Activated CD8-positive, alpha-beta T cell treated with anti-CD3 and anti-CD28 coated beads, Interleukin-2, amount 10 ng/mL, durations not matched to agents 7 days and 5 days (primary cell): ENCODE measurements around the gene RASL11B. TPM values are rescaled to one million over a fixed set of nuclear protein-coding genes. Genes with fewer than 3 reads are reported as not detected.
A peak's percentile ranks its signal among the peaks of the same experiment; 100 is the strongest.

Experiments
- ATAC-seq: fragments of 150-1000 bp; cut with Tn5 transposase; one replicate; pipeline ENCODE4 v1.10.0; 2021; ENCODE audit warnings: moderate library complexity
- CTCF ChIA-PET: fragments of 350-600 bp; sonication (Branson Sonifier 250); formaldehyde crosslinking; loops from one replicate; lab custom pipeline; 2021; ENCODE audit warnings: antibody characterized with exemption; lab: Charles Lee
- POLR2A ChIA-PET: fragments of 350-600 bp; sonication (Branson Sonifier 250); formaldehyde crosslinking; loops from one replicate; lab custom pipeline; 2021; ENCODE audit warnings: antibody characterized with exemption; lab: Charles Lee
- DNase-seq: peaks from one replicate; pipeline ENCODE4 v3.0.0-alpha.2; 2020
- H3K27ac Mint-ChIP-seq: one replicate; pipeline ENCODE4 v1.8.0; 2021; ENCODE audit warnings: mild to moderate bottlenecking, mixed read lengths
- H3K27me3 Mint-ChIP-seq: one replicate; pipeline ENCODE4 v1.8.0; 2021; ENCODE audit warnings: low read depth, mixed read lengths
- H3K36me3 Mint-ChIP-seq: one replicate; pipeline ENCODE4 v1.8.0; 2021; ENCODE audit warnings: low read depth, mixed read lengths
- H3K4me1 Mint-ChIP-seq: one replicate; pipeline ENCODE4 v1.8.0; 2021; ENCODE audit warnings: low read depth, mixed read lengths
- H3K4me3 Mint-ChIP-seq: one replicate; pipeline ENCODE4 v1.8.0; 2021; ENCODE audit warnings: mild to moderate bottlenecking, mixed read lengths
- H3K9me3 Mint-ChIP-seq: one replicate; pipeline ENCODE4 v1.8.0; 2022; ENCODE audit warnings: mixed read lengths; ENCODE audit not compliant: insufficient read depth
- total RNA-seq, 2 experiments: library from RNA; stranded (reverse); gene quantifications; one replicate each; pipeline ENCODE4 v1.2.3, GENCODE V29; 2021

The RASL11B gene
- total RNA-seq, 2 experiments from 2014 or later, result 0.13 TPM; not detected in 1

GRCh38 chr4:52904421-52904820, 42.3 kb downstream of the RASL11B start:
- no peak for DNase-seq
- Mint-ChIP-seq H3K4me1 (no peaks in the 10 kb centered on the region), H3K9me3 (peaks cover 4% of the 10 kb centered on the region), H3K27ac (no peak overlapping the region), H3K36me3 (peaks cover 10% of the 10 kb centered on the region), H3K27me3 (no peaks in the 10 kb centered on the region), H3K4me3 (no peak overlapping the region)
- ATAC-seq, result no peak
- ChIA-PET CTCF (interaction anchor here (1.1 kb wide), 1 partner anchor 10 kb away, joined by 3 read pairs; no protein-coding TSS in a partner anchor), POLR2A (no interaction called here)

- no peaks in the 10 kb centered on the region for H3K9me3 Mint-ChIP-seq
- no peaks in the 10 kb centered on the region for H3K4me1 Mint-ChIP-seq
- no peak overlapping the region for H3K27ac Mint-ChIP-seq
- no peak for DNase-seq
- H3K27me3 Mint-ChIP-seq, result no peaks in the 10 kb centered on the region
- no peak for ATAC-seq
- ChIA-PET CTCF (no interaction called here), POLR2A (no interaction called here)
- peaks cover 5% of the 10 kb centered on the region for H3K36me3 Mint-ChIP-seq
- no peak overlapping the region for H3K4me3 Mint-ChIP-seq
Observed at GRCh38 chr4:52907510-52907909, 45.4 kb downstream of the RASL11B start.

- Mint-ChIP-seq H3K36me3 (peaks cover 5% of the 10 kb centered on the region), H3K9me3 (no peaks in the 10 kb centered on the region), H3K27me3 (no peaks in the 10 kb centered on the region), H3K27ac (no peak overlapping the region), H3K4me1 (peaks cover 3% of the 10 kb centered on the region), H3K4me3 (no peak overlapping the region)
- DNase-seq (no peak), ATAC-seq (no peak)
- CTCF ChIA-PET, result interaction anchor here (1.4 kb wide), 1 partner anchor 57 kb away, joined by 3 read pairs; no protein-coding TSS in a partner anchor
- POLR2A ChIA-PET, result no interaction called here
Observed at GRCh38 chr4:52910115-52910514, 48.0 kb downstream of the RASL11B start.

GRCh38 chr4:52911684-52912294, 49.7 kb downstream of the RASL11B start:
- POLR2A ChIA-PET, result no interaction called here

GRCh38 chr4:52912608-52913007, 50.5 kb downstream of the RASL11B start:
- Mint-ChIP-seq H3K9me3 (no peaks in the 10 kb centered on the region), H3K4me1 (peaks cover 4% of the 10 kb centered on the region), H3K27me3 (no peaks in the 10 kb centered on the region), H3K4me3 (no peak overlapping the region), H3K36me3 (no peaks in the 10 kb centered on the region), H3K27ac (no peak overlapping the region)
- ATAC-seq, result no peak
- CTCF ChIA-PET, result interaction anchor here (1.1 to 2.3 kb wide), 5 partner anchors 12 to 67 kb away, joined by 3 to 15 read pairs (median 7); no protein-coding TSS in a partner anchor
- POLR2A ChIA-PET, result no interaction called here
- DNase-seq, result no peak

More at GRCh38 chr4:52911684-52912294, 49.7 kb downstream of the RASL11B start:
- CTCF ChIA-PET, result interaction anchor here (0.5 to 2.3 kb wide), 18 partner anchors 8 to 367 kb away, joined by 3 to 16 read pairs (median 4); no protein-coding TSS in a partner anchor
- no peaks in the 10 kb centered on the region for H3K9me3 Mint-ChIP-seq
- no peaks in the 10 kb centered on the region for H3K27me3 Mint-ChIP-seq
- H3K36me3 Mint-ChIP-seq, result peaks cover 3% of the 10 kb centered on the region
- peaks cover 4% of the 10 kb centered on the region for H3K4me1 Mint-ChIP-seq
- peak; percentile 81 for DNase-seq
- no peak overlapping the region for H3K27ac Mint-ChIP-seq
- ATAC-seq, result peak; percentile 70
- no peak overlapping the region for H3K4me3 Mint-ChIP-seq

- Mint-ChIP-seq H3K27me3 (no peaks in the 10 kb centered on the region), H3K4me1 (peaks cover 4% of the 10 kb centered on the region), H3K9me3 (no peaks in the 10 kb centered on the region), H3K4me3 (no peak overlapping the region), H3K27ac (no peak overlapping the region), H3K36me3 (no peaks in the 10 kb centered on the region)
- ChIA-PET POLR2A (interaction anchor here (0.8 kb wide), 1 partner anchor 19 kb away, joined by 3 read pairs; no protein-coding TSS in a partner anchor), CTCF (interaction anchor here (0.8 to 1.3 kb wide), 2 partner anchors 9 kb away, joined by 3 read pairs; no protein-coding TSS in a partner anchor)
- no peak for ATAC-seq
- DNase-seq, result no peak
Observed at GRCh38 chr4:52914051-52914605, 52.0 kb downstream of the RASL11B start.

- H3K27ac Mint-ChIP-seq, result no peak overlapping the region
- H3K36me3 Mint-ChIP-seq, result no peaks in the 10 kb centered on the region
- CTCF ChIA-PET, result no interaction called here
Observed at GRCh38 chr4:52915191-52915590, 53.1 kb downstream of the RASL11B start.

GRCh38 chr4:52915730-52916300, 53.7 kb downstream of the RASL11B start:
- no peak overlapping the region for H3K27ac Mint-ChIP-seq
- ATAC-seq (no peak), DNase-seq (no peak)
- no peak overlapping the region for H3K4me3 Mint-ChIP-seq
- CTCF ChIA-PET, result no interaction called here
- H3K9me3 Mint-ChIP-seq, result no peaks in the 10 kb centered on the region
- H3K36me3 Mint-ChIP-seq, result no peaks in the 10 kb centered on the region
- peaks cover 4% of the 10 kb centered on the region for H3K4me1 Mint-ChIP-seq
- H3K27me3 Mint-ChIP-seq, result no peaks in the 10 kb centered on the region
- POLR2A ChIA-PET, result no interaction called here

More at GRCh38 chr4:52915191-52915590, 53.1 kb downstream of the RASL11B start:
- no peaks in the 10 kb centered on the region for H3K9me3 Mint-ChIP-seq
- H3K4me1 Mint-ChIP-seq, result peaks cover 4% of the 10 kb centered on the region
- H3K4me3 Mint-ChIP-seq, result no peak overlapping the region
- H3K27me3 Mint-ChIP-seq, result no peaks in the 10 kb centered on the region
- no peak for DNase-seq
- POLR2A ChIA-PET, result interaction anchor here (0.6 kb wide), 1 partner anchor 62 kb away, joined by 3 read pairs; no protein-coding TSS in a partner anchor
- no peak for ATAC-seq

Other genes starting within 250 kb of the RASL11B start
- gene USP46, start 203.0 kb upstream of the RASL11B start, total RNA-seq, result 1 to 10 TPM; 3.8 to 4.6 TPM
- not detected for gene ERVMER34-1, start 110.9 kb upstream of the RASL11B start, total RNA-seq